ENCODE results near the gene GALK1. TPM values are rescaled to one million over a fixed set of nuclear protein-coding genes. Genes with fewer than 3 reads are reported as not detected.
A peak's percentile ranks its signal among the peaks of the same experiment; 100 is the strongest.

GALK1 gene
- total and polyA plus RNA-seq, 2 of the 13 experiments (the other 11 are each of a cell fraction or from before 2014, with no cell fraction given), result 59.9 to 93.6 TPM

- peak; percentile 39; the same call in 1 of the 2 replicates for TF ChIP-seq ZNF263 (CRISPR knock-in tag; IDR thresholded peaks at IDR 0.05)
- TF ChIP-seq CEBPZ (IDR thresholded peaks at IDR 0.05; ENCODE audit: low read length), result no peak
- no peak for TF ChIP-seq SP2 (CRISPR knock-in tag; IDR thresholded peaks at IDR 0.05)
- TF ChIP-seq ZNF678 (CRISPR knock-in tag; IDR thresholded peaks at IDR 0.05), result no peak
- no peak for TF ChIP-seq PAF1 (CRISPR knock-in tag; IDR thresholded peaks at IDR 0.05)
- TF ChIP-seq PTBP1 (IDR thresholded peaks at IDR 0.05; ENCODE audit: low read depth, low read length, poor library complexity, severe bottlenecking), result no peak
- peak; percentile 36 for TF ChIP-seq ZNF781 (CRISPR knock-in tag; IDR thresholded peaks at IDR 0.05; ENCODE audit: borderline replicate concordance, not compliant biosample characterization)
- peak; percentile 63; the same call in 1 of the 2 replicates for TF ChIP-seq EED (CRISPR knock-in tag; IDR thresholded peaks at IDR 0.05)
- TF ChIP-seq ZNF484 (CRISPR knock-in tag; IDR thresholded peaks at IDR 0.05; ENCODE audit: borderline replicate concordance, low read depth), result no peak
- TF ChIP-seq, protein P1, sequence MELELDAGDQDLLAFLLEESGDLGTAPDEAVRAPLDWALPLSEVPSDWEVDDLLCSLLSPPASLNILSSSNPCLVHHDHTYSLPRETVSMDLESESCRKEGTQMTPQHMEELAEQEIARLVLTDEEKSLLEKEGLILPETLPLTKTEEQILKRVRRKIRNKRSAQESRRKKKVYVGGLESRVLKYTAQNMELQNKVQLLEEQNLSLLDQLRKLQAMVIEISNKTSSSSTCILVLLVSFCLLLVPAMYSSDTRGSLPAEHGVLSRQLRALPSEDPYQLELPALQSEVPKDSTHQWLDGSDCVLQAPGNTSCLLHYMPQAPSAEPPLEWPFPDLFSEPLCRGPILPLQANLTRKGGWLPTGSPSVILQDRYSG (CRISPR knock-in tag; IDR thresholded peaks at IDR 0.05), result no peak
- TF ChIP-seq GRHL1 (CRISPR knock-in tag; conservative IDR thresholded peaks at IDR 0.05), result no peak
- no peak for TF ChIP-seq PAWR (CRISPR knock-in tag; IDR thresholded peaks at IDR 0.05; ENCODE audit: borderline replicate concordance)
- TF ChIP-seq, protein P2, sequence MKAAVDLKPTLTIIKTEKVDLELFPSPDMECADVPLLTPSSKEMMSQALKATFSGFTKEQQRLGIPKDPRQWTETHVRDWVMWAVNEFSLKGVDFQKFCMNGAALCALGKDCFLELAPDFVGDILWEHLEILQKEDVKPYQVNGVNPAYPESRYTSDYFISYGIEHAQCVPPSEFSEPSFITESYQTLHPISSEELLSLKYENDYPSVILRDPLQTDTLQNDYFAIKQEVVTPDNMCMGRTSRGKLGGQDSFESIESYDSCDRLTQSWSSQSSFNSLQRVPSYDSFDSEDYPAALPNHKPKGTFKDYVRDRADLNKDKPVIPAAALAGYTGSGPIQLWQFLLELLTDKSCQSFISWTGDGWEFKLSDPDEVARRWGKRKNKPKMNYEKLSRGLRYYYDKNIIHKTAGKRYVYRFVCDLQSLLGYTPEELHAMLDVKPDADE (CRISPR knock-in tag; IDR thresholded peaks at IDR 0.05), result no peak
Observed at GRCh38 chr17:75738218-75738802, 26.7 kb downstream of the GALK1 start (continued).

Measured in HepG2 (cell line).